HepG2 (cell line): ENCODE data around the gene LRRFIP2. TPM values are rescaled to one million over a fixed set of nuclear protein-coding genes. Genes with fewer than 3 reads are reported as not detected.

Experiments
- ESRRA ChIP-seq: sonication (generic); formaldehyde crosslinking; IDR thresholded peaks from 2 replicates; pipeline ENCODE4 v1.5.1; 2020; ENCODE audit warnings: mild to moderate bottlenecking, low read depth, missing genetic modification reagents
- HOMEZ ChIP-seq: IDR thresholded peaks from 2 replicates; pipeline ENCODE4 v1.6.1; 2016; ENCODE audit warnings: low read depth
- RFX5 ChIP-seq: IDR thresholded peaks from 2 replicates; pipeline ENCODE4 v1.6.1; 2011; ENCODE audit warnings: low read depth, low read length, improper control_type of control experiment
- TRIM22 ChIP-seq: fragments of 450-650 bp; IDR thresholded peaks from 2 replicates; pipeline ENCODE4 v1.6.1; 2017
- ZFP82 ChIP-seq: sonication (generic); formaldehyde crosslinking; IDR thresholded peaks from 2 replicates; pipeline ENCODE4 v1.5.1; 2020; ENCODE audit warnings: mild to moderate bottlenecking, missing genetic modification reagents, borderline replicate concordance
- ZFYVE20 ChIP-seq: sonication (generic); formaldehyde crosslinking; IDR thresholded peaks from 2 replicates; pipeline ENCODE4 v1.8.0; 2023; ENCODE audit warnings: low read depth, mild to moderate bottlenecking, moderate library complexity, missing genetic modification reagents, borderline replicate concordance
- ZSCAN29 ChIP-seq: sonication (generic); formaldehyde crosslinking; conservative IDR thresholded peaks from 2 replicates; pipeline ENCODE4 v1.4.0; 2020; ENCODE audit warnings: mild to moderate bottlenecking, missing genetic modification reagents
- polyA plus RNA-seq, 8 experiments: library from polyadenylated mRNA; depleted of rRNA in 3 of 8; stranded (reverse) in 7 of 8; unstranded in 1 of 8; fragments of >200 nt; fragmentation: Illumina TruSeq in 4 of 8; extraction: Trizol in 4 of 8; gene quantifications; 2 replicates each; pipeline versions ENCODE4 v1.2.1 to v1.2.3, GENCODE V29; 2011 to 2016; ENCODE audit warnings: low read depth in 4 of 8, missing spikeins in 1 of 8, mixed read lengths in 1 of 8; ENCODE audit not compliant: insufficient read depth in 1 of 8
- total RNA-seq, 5 experiments: library from RNA; depleted of rRNA; stranded (reverse); fragments of >200 nt; fragmentation: Illumina TruSeq; extraction: Trizol; gene quantifications; 2 replicates each; pipeline ENCODE4 v1.2.3, GENCODE V29; 2016; ENCODE audit warnings: low read depth in 1 of 5
- TF ChIP-seq, protein P1 (sequence below): IDR thresholded peaks from 2 replicates; pipeline ENCODE4 v1.4.0; 2020; ENCODE audit warnings: mild to moderate bottlenecking, missing genetic modification reagents
- TF ChIP-seq, protein P2 (sequence below): sonication (generic); formaldehyde crosslinking; IDR thresholded peaks from 2 replicates; pipeline ENCODE4 v1.8.0; 2022; ENCODE audit warnings: low read depth, missing genetic modification reagents

The LRRFIP2 gene
- total and polyA plus RNA-seq, 2 of the 13 experiments (the other 11 are each of a cell fraction or from before 2014, with no cell fraction given), result 13.5 to 32.2 TPM

DNA sequence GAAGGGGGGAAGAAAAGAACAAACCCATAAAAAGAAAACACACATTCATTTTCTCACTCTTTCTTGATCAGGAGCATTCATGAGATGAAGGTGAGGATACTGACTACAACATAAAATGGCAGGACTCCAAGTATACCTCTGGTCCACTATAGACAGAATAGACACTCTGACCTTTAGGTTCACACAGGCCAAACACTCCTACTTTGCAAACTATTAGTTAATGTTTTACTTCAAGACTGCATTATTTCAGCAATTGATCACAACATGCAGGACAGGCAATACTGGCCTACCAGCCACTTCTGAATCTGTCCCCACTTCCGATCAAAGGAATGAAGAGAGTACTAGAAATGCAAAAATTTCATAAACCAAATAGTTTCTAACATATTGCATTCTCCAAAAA, 47.0 kb downstream of the LRRFIP2 start (continued):
- TF ChIP-seq, protein P1, sequence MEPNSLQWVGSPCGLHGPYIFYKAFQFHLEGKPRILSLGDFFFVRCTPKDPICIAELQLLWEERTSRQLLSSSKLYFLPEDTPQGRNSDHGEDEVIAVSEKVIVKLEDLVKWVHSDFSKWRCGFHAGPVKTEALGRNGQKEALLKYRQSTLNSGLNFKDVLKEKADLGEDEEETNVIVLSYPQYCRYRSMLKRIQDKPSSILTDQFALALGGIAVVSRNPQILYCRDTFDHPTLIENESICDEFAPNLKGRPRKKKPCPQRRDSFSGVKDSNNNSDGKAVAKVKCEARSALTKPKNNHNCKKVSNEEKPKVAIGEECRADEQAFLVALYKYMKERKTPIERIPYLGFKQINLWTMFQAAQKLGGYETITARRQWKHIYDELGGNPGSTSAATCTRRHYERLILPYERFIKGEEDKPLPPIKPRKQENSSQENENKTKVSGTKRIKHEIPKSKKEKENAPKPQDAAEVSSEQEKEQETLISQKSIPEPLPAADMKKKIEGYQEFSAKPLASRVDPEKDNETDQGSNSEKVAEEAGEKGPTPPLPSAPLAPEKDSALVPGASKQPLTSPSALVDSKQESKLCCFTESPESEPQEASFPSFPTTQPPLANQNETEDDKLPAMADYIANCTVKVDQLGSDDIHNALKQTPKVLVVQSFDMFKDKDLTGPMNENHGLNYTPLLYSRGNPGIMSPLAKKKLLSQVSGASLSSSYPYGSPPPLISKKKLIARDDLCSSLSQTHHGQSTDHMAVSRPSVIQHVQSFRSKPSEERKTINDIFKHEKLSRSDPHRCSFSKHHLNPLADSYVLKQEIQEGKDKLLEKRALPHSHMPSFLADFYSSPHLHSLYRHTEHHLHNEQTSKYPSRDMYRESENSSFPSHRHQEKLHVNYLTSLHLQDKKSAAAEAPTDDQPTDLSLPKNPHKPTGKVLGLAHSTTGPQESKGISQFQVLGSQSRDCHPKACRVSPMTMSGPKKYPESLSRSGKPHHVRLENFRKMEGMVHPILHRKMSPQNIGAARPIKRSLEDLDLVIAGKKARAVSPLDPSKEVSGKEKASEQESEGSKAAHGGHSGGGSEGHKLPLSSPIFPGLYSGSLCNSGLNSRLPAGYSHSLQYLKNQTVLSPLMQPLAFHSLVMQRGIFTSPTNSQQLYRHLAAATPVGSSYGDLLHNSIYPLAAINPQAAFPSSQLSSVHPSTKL, result peak; percentile 82
- no peak for TF ChIP-seq RFX5
- no peak for TF ChIP-seq TRIM22
- TF ChIP-seq, protein P2, sequence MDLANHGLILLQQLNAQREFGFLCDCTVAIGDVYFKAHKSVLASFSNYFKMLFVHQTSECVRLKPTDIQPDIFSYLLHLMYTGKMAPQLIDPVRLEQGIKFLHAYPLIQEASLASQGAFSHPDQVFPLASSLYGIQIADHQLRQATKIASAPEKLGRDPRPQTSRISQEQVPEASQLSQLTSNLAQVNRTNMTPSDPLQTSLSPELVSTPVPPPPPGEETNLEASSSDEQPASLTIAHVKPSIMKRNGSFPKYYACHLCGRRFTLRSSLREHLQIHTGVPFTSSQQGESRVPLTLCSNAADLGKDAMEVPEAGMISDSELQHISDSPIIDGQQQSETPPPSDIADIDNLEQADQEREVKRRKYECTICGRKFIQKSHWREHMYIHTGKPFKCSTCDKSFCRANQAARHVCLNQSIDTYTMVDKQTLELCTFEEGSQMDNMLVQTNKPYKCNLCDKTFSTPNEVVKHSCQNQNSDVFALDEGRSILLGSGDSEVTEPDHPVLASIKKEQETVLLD (CRISPR knock-in tag), result no peak
- TF ChIP-seq ZFP82, result no peak
- TF ChIP-seq HOMEZ, result peak; percentile 98; the same call in 1 of the 2 replicates
- no peak for TF ChIP-seq ESRRA
- no peak for TF ChIP-seq ZFYVE20 (CRISPR knock-in tag)
- 0 out of 2 replicates have a peak, but pooled peaks have one; percentile 57 for TF ChIP-seq ZSCAN29 (CRISPR knock-in tag)
- TF ChIP-seq, all 625 proteins: peak for 56
